Fibroblast of the aortic adventitia (primary cell): ENCODE results near the gene MAP1B. TPM values are rescaled to one million over a fixed set of nuclear protein-coding genes. Genes with fewer than 3 reads are reported as not detected.
"Not testable (repeated sequence)": the region's sequence is repeated elsewhere in the genome, so short reads cannot be mapped to it uniquely, and the experiment has no call there.

Experiments
- DNase-seq: peaks from one replicate; pipeline ENCODE4 v3.0.0-alpha.2; 2010; ENCODE audit warnings: low read depth
- H3K4me3 ChIP-seq: 2 replicates; pipeline ENCODE4 v1.5.1; 2011; ENCODE audit warnings: low read depth, mild to moderate bottlenecking, control low read depth, low read length, moderate library complexity
- CTCF ChIP-seq: IDR thresholded peaks from 2 replicates; pipeline ENCODE4 v1.5.1; 2011; ENCODE audit warnings: mild to moderate bottlenecking, low read length, control low read depth, inconsistent platforms; ENCODE audit not compliant: insufficient read depth
- total RNA-seq: library from RNA; depleted of rRNA; stranded (reverse); fragments of >200 nt; gene quantifications from 2 replicates; pipeline ENCODE4 v1.2.3, GENCODE V29; 2012; ENCODE audit warnings: low replicate concordance

MAP1B gene
- total RNA-seq, 1 donor = 401 TPM

DNA sequence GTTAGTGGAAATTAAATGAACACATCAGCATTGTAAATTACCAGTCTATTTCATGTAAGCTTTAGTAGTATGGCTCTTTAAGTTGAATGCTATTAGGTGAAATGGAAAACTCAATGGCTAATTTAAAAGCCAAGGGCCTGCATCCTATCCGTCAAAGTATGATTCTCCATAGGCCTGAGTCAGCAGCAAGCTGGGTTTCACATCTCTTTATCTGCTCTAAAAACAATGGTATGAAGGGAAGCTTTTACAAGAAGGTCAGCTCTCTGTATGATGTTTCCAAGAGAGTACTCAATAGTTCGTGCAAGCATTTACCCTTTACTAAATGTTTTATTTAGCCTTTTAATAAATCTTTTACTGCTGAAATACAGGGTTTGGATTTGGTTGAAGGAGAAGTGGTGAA, 62.8 kb downstream of the MAP1B start:
- no peak for TF ChIP-seq CTCF
- no peak overlapping the region for H3K4me3 ChIP-seq
- DNase-seq = peak; percentile 84

GRCh38 chr5:72171181-72171580, 63.9 kb downstream of the MAP1B start:
- H3K4me3 ChIP-seq = not testable (repeated sequence)

DNA sequence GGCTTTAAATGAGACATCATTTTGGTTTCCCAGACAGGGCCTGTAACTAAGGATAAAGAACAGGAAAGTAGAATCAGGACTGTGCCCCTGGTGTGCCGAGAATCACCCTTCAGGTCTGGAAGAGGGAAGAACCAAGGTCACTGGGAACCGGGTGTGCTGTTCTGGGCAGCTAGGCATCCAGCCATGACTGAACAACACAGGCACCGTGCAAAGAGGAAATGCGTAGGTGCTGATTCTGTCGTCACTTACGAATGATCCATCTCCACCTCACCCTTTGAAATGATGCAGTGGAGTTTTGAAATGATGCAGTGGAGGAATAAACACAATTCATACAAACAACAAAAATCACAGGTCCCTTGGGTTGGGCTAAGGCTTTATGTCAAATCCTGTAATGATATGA, 64.4 kb downstream of the MAP1B start:
- TF ChIP-seq CTCF = no peak
- no peak for DNase-seq
- no peak overlapping the region for H3K4me3 ChIP-seq

More at GRCh38 chr5:72171181-72171580, 63.9 kb downstream of the MAP1B start:
- not testable (repeated sequence) for DNase-seq

GRCh38 chr5:72172786-72173185, 65.5 kb downstream of the MAP1B start:
- no peak for DNase-seq
- no peak for TF ChIP-seq CTCF
- no peak overlapping the region for H3K4me3 ChIP-seq

DNA sequence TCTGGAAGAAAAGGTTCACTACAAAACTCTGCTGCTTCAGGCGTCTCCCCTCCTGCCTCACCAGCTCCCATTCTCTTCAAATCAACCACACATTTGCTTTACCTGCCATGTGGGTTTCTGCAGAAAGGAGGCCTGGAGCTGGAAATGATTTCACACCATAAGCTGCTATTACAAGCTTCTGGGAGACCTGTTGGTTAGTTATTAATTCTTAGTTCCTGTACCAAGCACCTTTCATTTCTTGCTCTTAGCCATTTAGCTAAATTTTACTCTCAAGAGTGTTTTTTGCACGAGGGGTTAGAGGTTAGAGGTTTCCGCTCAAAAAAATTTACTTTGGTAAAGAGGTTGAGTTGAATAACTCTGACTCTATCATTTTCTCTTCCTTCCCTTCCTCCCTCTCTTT, 70.3 kb downstream of the MAP1B start:
- no peak for TF ChIP-seq CTCF
- no peak for DNase-seq
- no peak overlapping the region for H3K4me3 ChIP-seq

DNA sequence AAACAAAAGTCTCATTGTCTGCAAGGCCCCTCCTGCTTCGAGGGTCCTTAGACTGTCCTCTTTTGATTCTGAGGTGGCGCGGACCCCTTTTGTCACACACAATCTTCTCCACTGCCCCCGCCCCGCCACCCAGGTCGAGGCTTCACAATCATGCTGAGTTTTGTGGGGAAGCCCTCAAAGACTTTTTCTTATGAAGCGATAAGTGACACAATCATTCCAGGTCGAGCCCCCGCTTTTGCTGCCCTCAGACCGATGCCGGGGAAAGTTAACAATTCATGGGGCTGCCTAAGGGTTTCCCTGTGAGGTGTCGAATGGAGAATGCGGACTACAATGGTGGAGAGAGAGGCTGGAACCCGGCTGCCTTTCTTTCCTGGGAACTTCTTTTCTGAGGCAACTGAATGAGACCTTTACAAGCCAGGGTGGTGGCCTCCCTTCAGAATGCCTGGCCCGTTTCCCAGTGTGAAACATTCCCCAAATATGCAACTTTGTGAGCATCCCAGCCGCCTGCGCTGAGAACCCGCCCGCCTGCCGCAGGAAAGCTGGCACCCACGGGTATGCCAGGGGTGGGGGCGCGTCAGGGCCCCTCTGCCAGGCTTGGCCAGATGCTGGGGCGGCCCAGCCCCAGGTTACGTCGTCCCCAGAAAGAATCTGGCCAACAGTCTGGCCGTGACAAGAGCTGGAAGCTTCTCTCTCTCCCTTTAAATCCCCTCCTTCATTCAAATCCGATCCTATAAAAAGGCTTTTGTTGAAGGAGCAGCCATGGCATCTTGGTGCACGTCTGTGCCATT, 71.9 kb downstream of the MAP1B start:
- peak; percentile 96 for DNase-seq
- no peak for TF ChIP-seq CTCF
- peak overlapping the region; percentile 58 for H3K4me3 ChIP-seq

DNA sequence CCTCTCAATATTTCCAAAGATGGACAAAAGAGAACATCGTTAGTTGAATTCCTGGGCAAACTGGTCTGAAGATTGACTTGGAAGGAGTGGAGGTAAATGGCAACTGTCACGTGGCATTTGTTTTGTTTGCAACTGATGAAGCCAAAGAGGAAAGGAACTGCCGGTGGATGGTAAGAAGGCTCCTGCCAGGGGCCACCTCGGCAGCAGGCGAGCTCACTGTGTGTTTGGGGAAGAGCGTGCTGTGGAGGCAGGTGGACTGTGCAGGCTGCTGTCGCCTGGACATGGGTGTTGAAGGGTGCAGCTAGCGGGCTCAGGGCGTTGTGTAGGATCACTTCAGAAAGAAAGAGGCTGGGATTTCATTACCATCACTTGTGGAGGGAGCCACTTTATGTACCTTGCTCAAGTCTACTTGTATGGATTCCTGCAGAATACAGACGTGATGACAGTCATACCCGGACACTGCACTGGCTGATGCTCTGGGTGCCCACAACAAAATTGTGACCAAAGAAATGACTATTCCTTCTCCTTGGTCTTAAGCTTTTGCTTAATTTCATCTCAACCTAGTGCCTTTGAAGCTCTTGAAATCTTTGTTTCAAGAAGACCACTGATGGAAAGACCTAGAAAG, 72.7 kb downstream of the MAP1B start:
- H3K4me3 ChIP-seq = peak overlapping the region; percentile 58
- DNase-seq = no peak
- TF ChIP-seq CTCF = no peak
